Subcutaneous abdominal adipose tissue (tissue), 5 donors: ENCODE measurements around the gene KCNG2.

Source experiments
- H3K27ac ChIP-seq: one replicate; pipeline ENCODE4 v1.7.0; 2013; ENCODE audit warnings: low read depth, mild to moderate bottlenecking, inconsistent platforms, low read length, moderate library complexity
- H3K27me3 ChIP-seq, 5 donors: one replicate each; pipeline ENCODE4 v1.7.0; 2013; ENCODE audit warnings: low read length in 5 of 5, inconsistent platforms in 1 of 5; ENCODE audit not compliant: control insufficient read depth in 5 of 5, insufficient read depth in 4 of 5
- H3K36me3 ChIP-seq, 5 donors: one replicate each; pipeline ENCODE4 v1.7.0; 2013; ENCODE audit warnings: low read length in 5 of 5; ENCODE audit not compliant: control insufficient read depth in 5 of 5, insufficient read depth in 5 of 5
- H3K4me1 ChIP-seq, 5 donors: one replicate each; pipeline ENCODE4 v1.7.0; 2013; ENCODE audit warnings: low read length in 5 of 5, mild to moderate bottlenecking in 3 of 5, moderate library complexity in 1 of 5; ENCODE audit not compliant: control insufficient read depth in 5 of 5, insufficient read depth in 5 of 5
- H3K4me3 ChIP-seq, 5 donors: one replicate each; pipeline ENCODE4 v1.7.0; 2013; ENCODE audit warnings: low read length in 5 of 5, low read depth in 1 of 5
- H3K9ac ChIP-seq, 5 donors: one replicate each; pipeline ENCODE4 v1.7.0; 2013; ENCODE audit warnings: low read length in 5 of 5, mild to moderate bottlenecking in 4 of 5, moderate library complexity in 3 of 5
- H3K9me3 ChIP-seq, 5 donors: one replicate each; pipeline ENCODE4 v1.7.0; 2013; ENCODE audit warnings: low read length in 5 of 5; ENCODE audit not compliant: control insufficient read depth in 5 of 5
- donor health status: healthy.
- donor health status: healthy.
- donor health status: healthy.
- donor health status: healthy.
- donor health status: healthy.

The KCNG2 gene

DNA sequence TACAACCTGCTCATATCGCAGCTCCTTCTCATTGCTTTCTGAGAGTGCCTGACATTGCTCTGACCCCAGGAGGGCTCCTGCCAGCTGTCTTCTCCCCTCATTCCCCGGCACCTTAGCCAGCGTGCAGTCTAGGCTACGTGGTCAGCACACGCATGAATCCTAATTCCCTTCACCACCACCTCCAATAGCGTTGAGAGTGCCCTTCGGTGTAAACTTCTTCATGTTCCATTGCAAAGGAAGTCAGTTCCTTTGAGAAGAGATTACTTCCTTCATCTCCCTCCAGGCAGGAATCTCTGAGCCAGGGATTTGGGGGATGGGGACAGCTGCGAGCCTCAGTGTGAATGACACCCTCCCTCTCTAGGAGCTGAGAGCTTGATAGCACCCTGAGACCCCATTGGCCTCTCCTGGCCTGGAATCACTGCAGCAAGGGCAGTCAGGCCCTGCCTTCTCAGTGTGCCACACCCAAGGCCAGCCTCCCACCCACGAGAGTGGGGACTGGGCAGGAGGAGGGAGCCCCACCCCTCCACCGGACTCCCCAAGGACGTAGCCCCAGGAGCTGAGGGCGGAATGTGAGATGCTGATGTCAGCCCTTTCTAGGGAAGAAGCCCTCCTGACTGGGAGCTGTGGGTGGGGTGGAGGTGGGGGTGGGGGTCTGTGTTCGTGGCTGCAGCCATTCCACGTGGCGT lies 100.3 kb downstream of the KCNG2 start:
- Histone ChIP-seq H3K9me3 (peaks cover 3 to 35% (median 28%) of the 10 kb centered on the region in 5 donors), H3K9ac (no peak overlapping the region), H3K27ac (no peak overlapping the region), H3K36me3 (peaks cover 0 to 14% (median 9%) of the 10 kb centered on the region in 5 donors), H3K27me3 (no peaks in the 10 kb centered on the region), H3K4me3 (peak overlapping the region in 1 of 5 donors; percentile 12), H3K4me1 (peaks cover 0 to 4% (median 0%) of the 10 kb centered on the region in 5 donors)

DNA sequence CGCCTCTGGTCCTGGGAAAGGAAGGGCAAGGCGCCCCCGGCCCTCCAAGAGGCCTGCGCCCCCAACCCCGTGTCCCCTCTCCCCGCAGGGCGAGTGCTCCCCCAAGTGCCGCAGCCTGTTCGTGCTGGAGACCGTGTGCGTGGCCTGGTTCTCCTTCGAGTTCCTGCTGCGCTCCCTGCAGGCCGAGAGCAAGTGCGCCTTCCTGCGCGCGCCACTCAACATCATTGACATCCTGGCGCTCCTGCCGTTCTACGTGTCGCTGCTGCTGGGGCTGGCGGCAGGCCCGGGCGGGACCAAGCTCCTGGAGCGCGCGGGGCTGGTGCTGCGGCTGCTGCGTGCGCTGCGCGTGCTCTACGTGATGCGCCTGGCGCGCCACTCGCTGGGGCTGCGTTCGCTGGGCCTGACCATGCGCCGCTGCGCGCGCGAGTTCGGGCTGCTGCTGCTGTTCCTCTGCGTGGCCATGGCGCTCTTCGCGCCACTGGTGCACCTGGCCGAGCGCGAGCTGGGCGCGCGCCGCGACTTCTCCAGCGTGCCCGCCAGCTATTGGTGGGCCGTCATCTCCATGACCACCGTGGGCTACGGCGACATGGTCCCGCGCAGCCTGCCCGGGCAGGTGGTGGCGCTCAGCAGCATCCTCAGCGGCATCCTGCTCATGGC lies 101.3 kb downstream of the KCNG2 start:
- peak overlapping the region in 1 of 5 donors; percentile 30 for H3K4me3 ChIP-seq
- H3K9me3 ChIP-seq: peaks cover 0 to 36% (median 20%) of the 10 kb centered on the region in 5 donors

DNA sequence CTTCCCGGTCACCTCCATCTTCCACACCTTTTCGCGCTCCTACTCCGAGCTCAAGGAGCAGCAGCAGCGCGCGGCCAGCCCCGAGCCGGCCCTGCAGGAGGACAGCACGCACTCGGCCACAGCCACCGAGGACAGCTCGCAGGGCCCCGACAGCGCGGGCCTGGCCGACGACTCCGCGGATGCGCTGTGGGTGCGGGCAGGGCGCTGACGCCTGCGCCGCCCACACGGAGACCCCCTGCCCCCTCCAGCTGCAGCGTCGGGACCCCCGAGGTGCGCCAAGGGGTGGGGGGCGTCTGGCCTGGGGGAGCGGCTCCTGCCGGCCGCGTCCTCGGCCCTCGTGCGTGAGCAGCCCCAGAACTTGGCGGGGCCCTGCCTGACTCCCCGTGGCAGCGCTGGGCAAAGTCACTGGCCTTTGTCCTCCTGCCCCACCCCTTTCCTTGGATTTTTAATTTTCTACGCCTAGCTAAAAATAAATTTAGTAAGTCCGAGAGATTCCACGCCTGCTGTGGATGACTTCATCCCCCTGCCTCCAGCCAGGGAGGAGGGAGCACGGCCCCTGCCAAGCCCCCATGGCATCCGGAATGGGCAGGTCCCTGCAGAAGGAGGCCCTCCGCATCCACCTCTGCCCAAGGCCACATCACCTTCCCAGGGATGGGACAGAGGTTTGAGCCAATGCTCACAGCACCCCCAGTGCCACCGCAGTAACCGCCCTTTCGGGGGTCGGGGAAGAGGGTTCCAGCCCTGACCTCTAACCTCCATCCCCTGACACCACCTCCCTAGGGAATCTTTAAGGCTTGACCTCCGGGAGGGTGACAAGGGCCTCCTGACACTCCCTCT lies 102.1 kb downstream of the KCNG2 start:
- Histone ChIP-seq H3K36me3 (peaks cover 0 to 30% (median 19%) of the 10 kb centered on the region in 5 donors), H3K27me3 (no peaks in the 10 kb centered on the region), H3K27ac (no peak overlapping the region), H3K4me1 (peaks cover 0 to 4% (median 0%) of the 10 kb centered on the region in 5 donors), H3K9me3 (peaks cover 0 to 36% (median 17%) of the 10 kb centered on the region in 5 donors), H3K9ac (no peak overlapping the region), H3K4me3 (peak overlapping the region in 1 of 5 donors; percentile 30)

More for the DNA sequence above, 101.3 kb downstream of the KCNG2 start:
- Histone ChIP-seq H3K27ac (no peak overlapping the region), H3K27me3 (no peaks in the 10 kb centered on the region), H3K9ac (no peak overlapping the region), H3K4me1 (peaks cover 0 to 4% (median 0%) of the 10 kb centered on the region in 5 donors), H3K36me3 (peaks cover 0 to 24% (median 19%) of the 10 kb centered on the region in 5 donors)

DNA sequence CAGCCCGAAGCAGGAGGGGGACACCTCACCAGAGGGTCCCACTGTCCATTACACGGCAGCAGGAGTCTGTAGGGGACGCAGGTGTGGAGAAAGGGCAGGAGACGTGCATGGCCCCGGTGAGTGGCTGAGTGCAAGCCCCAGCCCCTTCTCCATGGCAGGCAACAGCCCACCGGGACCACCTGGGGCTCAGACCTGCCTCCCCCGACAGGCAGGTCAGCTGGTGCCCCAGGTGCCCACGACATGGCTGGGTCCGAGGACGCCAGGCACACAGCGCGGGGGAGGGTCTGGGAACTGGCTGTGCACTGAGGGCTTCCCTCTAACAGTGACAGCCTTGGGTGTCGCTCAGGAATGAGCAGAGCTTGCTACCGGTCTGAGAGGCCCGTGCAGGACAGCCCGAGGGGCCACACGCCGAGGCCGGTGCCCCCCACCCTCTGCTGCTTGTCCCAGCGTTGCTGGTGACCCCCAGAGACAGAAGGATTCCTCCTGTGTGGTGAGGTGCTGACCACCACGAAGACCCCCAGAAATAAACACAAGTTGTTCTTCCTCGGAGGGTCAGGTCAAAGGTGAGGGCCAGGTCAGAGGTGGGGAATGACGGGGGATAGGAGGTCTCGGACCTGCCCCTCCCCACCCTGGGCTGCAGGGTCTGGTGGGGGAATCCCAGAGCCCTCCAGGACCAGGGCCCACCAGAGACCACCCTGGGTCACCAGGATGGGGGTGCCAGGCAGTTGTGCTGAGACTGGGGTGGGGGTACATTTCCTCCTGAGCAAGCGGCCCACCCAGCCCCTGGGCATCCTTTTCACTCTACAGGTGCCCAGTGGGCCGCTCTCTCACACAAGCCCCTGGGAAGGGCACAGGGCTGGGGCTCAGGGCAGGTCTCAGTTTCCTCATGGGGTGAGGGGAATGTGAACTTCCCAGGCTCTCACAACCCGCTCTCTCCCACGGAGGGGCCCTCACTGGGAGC lies 103.2 kb downstream of the KCNG2 start:
- no peak overlapping the region for H3K4me3 ChIP-seq
- H3K9me3 ChIP-seq: peaks cover 0 to 36% (median 14%) of the 10 kb centered on the region in 5 donors
- no peak overlapping the region for H3K9ac ChIP-seq
- no peaks in the 10 kb centered on the region for H3K27me3 ChIP-seq
- peaks cover 0 to 30% (median 19%) of the 10 kb centered on the region in 5 donors for H3K36me3 ChIP-seq
- peaks cover 0 to 4% (median 2%) of the 10 kb centered on the region in 5 donors for H3K4me1 ChIP-seq
- no peak overlapping the region for H3K27ac ChIP-seq

DNA sequence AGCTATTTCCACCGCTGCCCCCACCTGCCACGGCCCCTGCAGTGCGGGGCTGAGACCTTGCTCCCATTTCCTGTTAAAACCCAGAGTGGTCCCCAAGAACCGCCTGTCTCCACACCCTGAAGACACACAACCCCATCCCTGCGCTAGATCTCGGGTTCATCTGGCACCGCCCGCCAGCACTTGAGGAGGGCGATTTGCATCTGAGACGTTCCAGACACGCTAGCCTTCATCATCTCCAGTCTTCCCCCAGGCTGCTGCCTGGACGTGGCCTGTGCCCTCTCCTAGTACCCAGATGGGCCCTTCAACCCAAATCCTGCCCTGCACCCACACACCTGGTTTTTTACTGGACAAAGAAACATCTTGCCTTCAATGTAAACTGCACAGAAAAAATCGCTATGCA lies 103.9 kb downstream of the KCNG2 start:
- peaks cover 0 to 35% (median 14%) of the 10 kb centered on the region in 5 donors for H3K9me3 ChIP-seq
- no peak overlapping the region for H3K27ac ChIP-seq
- peaks cover 0 to 30% (median 21%) of the 10 kb centered on the region in 5 donors for H3K36me3 ChIP-seq
- no peak overlapping the region for H3K4me3 ChIP-seq
- H3K9ac ChIP-seq: no peak overlapping the region
- no peaks in the 10 kb centered on the region for H3K27me3 ChIP-seq
- peaks cover 0 to 4% (median 2%) of the 10 kb centered on the region in 5 donors for H3K4me1 ChIP-seq

DNA sequence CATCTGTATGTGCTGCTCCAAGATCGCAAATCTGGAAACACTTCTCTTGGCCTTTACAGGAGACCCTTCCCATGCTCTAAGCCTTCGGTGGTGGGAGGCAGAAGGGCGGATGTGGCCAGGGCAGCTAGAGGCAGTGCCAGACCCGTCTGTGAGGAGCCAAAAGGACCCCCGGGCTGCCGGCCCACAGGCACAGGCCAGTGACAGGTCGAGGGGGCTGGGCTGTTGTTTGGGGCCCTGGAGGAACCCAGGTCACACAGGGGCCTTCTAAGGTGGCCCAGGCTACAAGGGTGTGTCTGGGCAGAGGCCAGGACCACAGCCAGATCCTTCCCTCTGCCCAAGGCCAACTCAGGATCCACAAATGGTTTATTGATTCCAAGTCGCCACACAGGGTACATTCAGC lies 104.3 kb downstream of the KCNG2 start:
- Histone ChIP-seq H3K9me3 (peaks cover 0 to 34% (median 11%) of the 10 kb centered on the region in 5 donors), H3K27me3 (no peaks in the 10 kb centered on the region), H3K27ac (no peak overlapping the region), H3K4me3 (no peak overlapping the region), H3K36me3 (peaks cover 0 to 30% (median 21%) of the 10 kb centered on the region in 5 donors), H3K9ac (no peak overlapping the region), H3K4me1 (peaks cover 0 to 4% (median 2%) of the 10 kb centered on the region in 5 donors)

DNA sequence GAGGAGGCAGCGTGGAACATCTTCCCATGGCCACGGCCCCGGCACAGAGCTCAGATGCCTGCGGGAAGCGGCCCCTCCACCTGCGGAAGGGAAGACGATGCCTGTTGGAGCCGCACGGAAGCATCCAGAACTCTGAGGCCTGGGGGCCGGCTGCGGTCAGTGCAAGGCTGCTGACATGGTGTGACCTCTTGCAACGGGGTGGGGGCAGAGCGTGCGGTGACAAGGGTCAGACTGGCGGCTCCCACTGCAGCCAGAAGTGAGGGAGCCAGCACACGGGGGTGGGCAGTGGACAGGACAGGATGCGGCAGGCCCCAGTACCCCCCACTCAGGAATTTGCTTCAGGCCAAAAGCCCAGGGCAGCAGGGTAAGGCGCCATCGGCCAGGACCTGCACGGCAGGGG lies 104.9 kb downstream of the KCNG2 start:
- Histone ChIP-seq H3K27me3 (no peaks in the 10 kb centered on the region), H3K9ac (no peak overlapping the region), H3K9me3 (peaks cover 0 to 30% (median 11%) of the 10 kb centered on the region in 5 donors), H3K27ac (no peak overlapping the region), H3K4me3 (no peak overlapping the region), H3K4me1 (peaks cover 0 to 4% (median 2%) of the 10 kb centered on the region in 5 donors), H3K36me3 (peaks cover 0 to 32% (median 21%) of the 10 kb centered on the region in 5 donors)

DNA sequence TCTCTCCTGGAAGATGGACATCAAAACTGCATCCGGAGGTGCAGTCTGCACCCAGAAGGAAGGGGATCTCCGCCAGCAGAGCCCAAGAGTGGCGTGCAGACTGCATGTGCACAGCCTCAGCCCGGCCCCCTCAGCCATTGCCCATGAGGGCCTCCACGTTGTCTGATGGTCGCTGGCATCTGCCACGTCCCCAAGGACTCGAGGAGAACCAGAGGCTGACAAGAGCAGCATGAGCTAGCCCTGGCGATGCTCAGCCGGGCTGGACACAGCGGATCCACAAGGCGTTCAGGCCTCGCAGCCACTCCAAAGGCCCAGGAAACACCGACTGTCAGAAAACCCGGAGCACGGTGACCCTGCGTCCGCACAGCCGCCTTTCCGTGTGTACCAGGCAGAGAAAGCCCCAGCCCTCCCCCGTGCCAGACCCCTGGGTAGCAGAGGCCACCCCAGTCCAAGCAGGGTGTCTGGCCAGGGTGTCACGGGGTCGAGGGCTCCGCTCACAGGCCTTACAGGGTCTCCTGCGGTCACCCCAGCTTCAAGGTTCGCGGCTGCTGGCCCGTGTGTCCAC lies 105.4 kb downstream of the KCNG2 start:
- no peak overlapping the region for H3K4me3 ChIP-seq
- peaks cover 0 to 4% (median 2%) of the 10 kb centered on the region in 5 donors for H3K4me1 ChIP-seq
- H3K27ac ChIP-seq: no peak overlapping the region
- no peaks in the 10 kb centered on the region for H3K27me3 ChIP-seq
- no peak overlapping the region for H3K9ac ChIP-seq
- peaks cover 2 to 33% (median 21%) of the 10 kb centered on the region in 5 donors for H3K36me3 ChIP-seq
- H3K9me3 ChIP-seq: peaks cover 0 to 25% (median 9%) of the 10 kb centered on the region in 5 donors
